ENCODE data around the gene GAB4. TPM values are rescaled to one million over a fixed set of nuclear protein-coding genes. Genes with fewer than 3 reads are reported as not detected.

The GAB4 gene
- total and polyA plus RNA-seq, 2 of the 13 experiments (the other 11 are each of a cell fraction or from before 2014, with no cell fraction given), result not detected

DNA sequence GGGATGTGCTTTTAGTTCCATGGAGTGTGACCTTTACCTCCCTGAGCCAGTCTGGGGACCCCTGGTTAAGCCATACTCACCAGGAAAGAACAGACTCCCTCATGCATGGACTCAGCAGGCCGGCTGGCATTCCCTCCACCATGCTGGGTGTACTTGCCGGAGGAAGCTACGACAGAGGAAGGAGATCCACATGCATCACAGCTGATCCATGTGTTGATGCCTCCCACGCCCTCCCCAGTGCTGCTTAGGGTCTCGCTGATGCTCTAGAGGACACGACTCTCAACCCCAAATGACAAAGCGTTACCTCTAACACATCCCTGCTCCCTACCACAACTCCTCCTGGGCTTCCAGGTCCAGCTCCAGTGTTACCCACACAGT is 39.8 kb downstream of the GAB4 start (continued):
- TF ChIP-seq, protein P1, sequence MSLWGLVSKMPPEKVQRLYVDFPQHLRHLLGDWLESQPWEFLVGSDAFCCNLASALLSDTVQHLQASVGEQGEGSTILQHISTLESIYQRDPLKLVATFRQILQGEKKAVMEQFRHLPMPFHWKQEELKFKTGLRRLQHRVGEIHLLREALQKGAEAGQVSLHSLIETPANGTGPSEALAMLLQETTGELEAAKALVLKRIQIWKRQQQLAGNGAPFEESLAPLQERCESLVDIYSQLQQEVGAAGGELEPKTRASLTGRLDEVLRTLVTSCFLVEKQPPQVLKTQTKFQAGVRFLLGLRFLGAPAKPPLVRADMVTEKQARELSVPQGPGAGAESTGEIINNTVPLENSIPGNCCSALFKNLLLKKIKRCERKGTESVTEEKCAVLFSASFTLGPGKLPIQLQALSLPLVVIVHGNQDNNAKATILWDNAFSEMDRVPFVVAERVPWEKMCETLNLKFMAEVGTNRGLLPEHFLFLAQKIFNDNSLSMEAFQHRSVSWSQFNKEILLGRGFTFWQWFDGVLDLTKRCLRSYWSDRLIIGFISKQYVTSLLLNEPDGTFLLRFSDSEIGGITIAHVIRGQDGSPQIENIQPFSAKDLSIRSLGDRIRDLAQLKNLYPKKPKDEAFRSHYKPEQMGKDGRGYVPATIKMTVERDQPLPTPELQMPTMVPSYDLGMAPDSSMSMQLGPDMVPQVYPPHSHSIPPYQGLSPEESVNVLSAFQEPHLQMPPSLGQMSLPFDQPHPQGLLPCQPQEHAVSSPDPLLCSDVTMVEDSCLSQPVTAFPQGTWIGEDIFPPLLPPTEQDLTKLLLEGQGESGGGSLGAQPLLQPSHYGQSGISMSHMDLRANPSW (CRISPR knock-in tag; IDR thresholded peaks at IDR 0.05; ENCODE audit: borderline replicate concordance), result no peak
- TF ChIP-seq, protein P2, sequence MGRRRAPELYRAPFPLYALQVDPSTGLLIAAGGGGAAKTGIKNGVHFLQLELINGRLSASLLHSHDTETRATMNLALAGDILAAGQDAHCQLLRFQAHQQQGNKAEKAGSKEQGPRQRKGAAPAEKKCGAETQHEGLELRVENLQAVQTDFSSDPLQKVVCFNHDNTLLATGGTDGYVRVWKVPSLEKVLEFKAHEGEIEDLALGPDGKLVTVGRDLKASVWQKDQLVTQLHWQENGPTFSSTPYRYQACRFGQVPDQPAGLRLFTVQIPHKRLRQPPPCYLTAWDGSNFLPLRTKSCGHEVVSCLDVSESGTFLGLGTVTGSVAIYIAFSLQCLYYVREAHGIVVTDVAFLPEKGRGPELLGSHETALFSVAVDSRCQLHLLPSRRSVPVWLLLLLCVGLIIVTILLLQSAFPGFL (CRISPR knock-in tag; IDR thresholded peaks at IDR 0.05), result no peak

DNA sequence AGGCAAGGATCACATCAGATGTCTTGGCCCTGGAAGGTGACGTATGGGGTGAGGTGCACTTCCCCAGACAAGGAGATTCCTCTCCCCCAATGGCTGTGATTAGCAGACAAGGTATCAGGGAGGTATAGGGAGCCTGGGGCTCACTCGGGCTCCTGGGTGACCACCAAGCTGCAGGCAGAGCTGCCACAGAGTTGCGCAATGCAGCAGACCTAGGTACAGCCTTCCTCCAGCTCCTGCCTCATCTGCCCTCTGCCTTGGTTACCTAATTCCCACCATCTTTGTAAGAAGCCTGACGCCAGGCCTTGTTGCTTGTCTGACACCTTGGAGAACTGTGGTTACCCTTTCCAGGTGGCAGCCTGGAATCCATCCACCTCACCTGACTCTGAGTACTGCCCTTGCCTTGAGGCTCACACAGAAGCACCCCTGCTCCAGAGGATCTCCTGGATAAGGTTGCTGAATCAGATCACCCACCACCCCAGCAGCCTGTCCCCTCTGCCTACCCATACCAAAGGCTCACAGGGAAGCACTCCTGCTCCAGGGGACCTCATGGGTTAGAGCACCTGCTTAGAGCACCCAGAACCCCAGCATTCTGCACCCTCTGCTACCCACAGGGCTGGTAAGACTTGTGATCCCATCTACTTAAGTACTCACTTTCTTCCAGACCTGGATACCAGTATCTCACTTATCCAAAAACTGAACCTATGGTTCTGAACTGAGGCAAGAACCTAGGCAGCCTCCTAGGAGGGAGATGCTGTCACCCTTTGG is 40.4 kb downstream of the GAB4 start:
- TF ChIP-seq, protein P3, sequence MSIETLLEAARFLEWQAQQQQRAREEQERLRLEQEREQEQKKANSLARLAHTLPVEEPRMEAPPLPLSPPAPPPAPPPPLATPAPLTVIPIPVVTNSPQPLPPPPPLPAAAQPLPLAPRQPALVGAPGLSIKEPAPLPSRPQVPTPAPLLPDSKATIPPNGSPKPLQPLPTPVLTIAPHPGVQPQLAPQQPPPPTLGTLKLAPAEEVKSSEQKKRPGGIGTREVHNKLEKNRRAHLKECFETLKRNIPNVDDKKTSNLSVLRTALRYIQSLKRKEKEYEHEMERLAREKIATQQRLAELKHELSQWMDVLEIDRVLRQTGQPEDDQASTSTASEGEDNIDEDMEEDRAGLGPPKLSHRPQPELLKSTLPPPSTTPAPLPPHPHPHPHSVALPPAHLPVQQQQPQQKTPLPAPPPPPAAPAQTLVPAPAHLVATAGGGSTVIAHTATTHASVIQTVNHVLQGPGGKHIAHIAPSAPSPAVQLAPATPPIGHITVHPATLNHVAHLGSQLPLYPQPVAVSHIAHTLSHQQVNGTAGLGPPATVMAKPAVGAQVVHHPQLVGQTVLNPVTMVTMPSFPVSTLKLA (IDR thresholded peaks at IDR 0.05), result no peak
- TF ChIP-seq CEBPB (IDR thresholded peaks at IDR 0.05; ENCODE audit: borderline replicate concordance, low read depth, low read length) (peak; percentile 89), ZFP36 (IDR thresholded peaks at IDR 0.05; ENCODE audit: borderline replicate concordance, low read depth, low read length, partially characterized antibody) (no peak), MATR3 (CRISPR knock-in tag; IDR thresholded peaks at IDR 0.05) (no peak), CEBPG (CRISPR knock-in tag; IDR thresholded peaks at IDR 0.05) (0 out of 2 replicates have a peak, but pooled peaks have one; percentile 14), HDAC6 (IDR thresholded peaks at IDR 0.05; ENCODE audit: low read depth, low read length) (no peak)
- Histone ChIP-seq H3K4me1 (ENCODE audit: insufficient read depth, low read length) (no peaks in the 10 kb centered on the region), H3K9ac (ENCODE audit: insufficient read depth, low read depth, low read length) (no peak overlapping the region), H4K20me1 (ENCODE audit: insufficient read depth, low read length) (no peaks in the 10 kb centered on the region), H3K36me3 (replicated peaks in 1 of 2; ENCODE audit: control insufficient read depth in 1 of 2, insufficient read depth in 2 of 2, low read length in 2 of 2) (no peaks in the 10 kb centered on the region), H3K27ac (ENCODE audit: extremely low read length, insufficient read depth, low read length) (no peak overlapping the region), H3K9me3 (ENCODE audit: low read length) (no peaks in the 10 kb centered on the region), H3K27me3 (ENCODE audit: control insufficient read depth in 1 of 2, insufficient read depth in 2 of 2, low read length in 2 of 2) (peaks cover 3 to 5% of the 10 kb centered on the region in 2 experiments; a peak in 1 of 5 replicates), H2AFZ (ENCODE audit: low read length) (no peak overlapping the region), H3K4me3 (replicated peaks in 1 of 3; ENCODE audit: insufficient read depth in 1 of 3, low read depth in 2 of 3, low read length in 3 of 3) (no peak overlapping the region), H3K79me2 (ENCODE audit: insufficient read depth, low read length) (no peaks in the 10 kb centered on the region), H3K4me2 (ENCODE audit: low read depth, low read length) (no peak overlapping the region)
- ChIA-PET CTCF (ENCODE audit: low intra/inter-chr PET ratio, low total read pairs) (no interaction called here), POLR2A (no interaction called here)
- 0% methylated on average over 2 of the region's 4 CpGs for WGBS (ENCODE audit: low lambda C conversion rate)
- BruUV-seq (replicated peaks), result no TSS peak
- ATAC-seq (no peak), FAIRE-seq (no peak), DNase-seq (ENCODE audit: low spot score) (no peak)
- intact Hi-C loops (cut with micrococcal nuclease; ENCODE audit: unreplicated experiment), result no loop called here
- in situ Hi-C loops (cut with HindIII; ENCODE audit: extremely low pct_ligation_motif_present, low pct_unique_long_range_greater_than_20kb), result no loop called here

Measured in HepG2 (cell line).